Osteocyte (in vitro differentiated cells): ENCODE data around the gene KLF13. TPM values are rescaled to one million over a fixed set of nuclear protein-coding genes. Genes with fewer than 3 reads are reported as not detected.
A peak's percentile ranks its signal among the peaks of the same experiment; 100 is the strongest.

ENCODE experiments used
- DNase-seq: peaks from one replicate; pipeline ENCODE4 v3.0.0; 2021; ENCODE audit warnings: mixed read lengths; ENCODE audit not compliant: unreplicated experiment; ENCODE audit errors: extremely low spot score
- H3K27ac Mint-ChIP-seq: one replicate; pipeline ENCODE4 v1.8.0; 2021; ENCODE audit warnings: mild to moderate bottlenecking, mixed read lengths; ENCODE audit not compliant: unreplicated experiment
- H3K27me3 Mint-ChIP-seq: one replicate; pipeline ENCODE4 v1.8.0; 2021; ENCODE audit warnings: mixed read lengths; ENCODE audit not compliant: unreplicated experiment
- H3K36me3 Mint-ChIP-seq: one replicate; pipeline ENCODE4 v1.8.0; 2021; ENCODE audit warnings: mixed read lengths; ENCODE audit not compliant: unreplicated experiment
- H3K4me1 Mint-ChIP-seq: one replicate; pipeline ENCODE4 v1.8.0; 2021; ENCODE audit warnings: mixed read lengths; ENCODE audit not compliant: unreplicated experiment
- H3K4me3 Mint-ChIP-seq: one replicate; pipeline ENCODE4 v1.8.0; 2021; ENCODE audit warnings: mild to moderate bottlenecking, moderate library complexity, mixed read lengths; ENCODE audit not compliant: unreplicated experiment
- H3K9me3 Mint-ChIP-seq: one replicate; pipeline ENCODE4 v1.8.0; 2021; ENCODE audit warnings: mixed read lengths; ENCODE audit not compliant: unreplicated experiment
- total RNA-seq: library from RNA; stranded (reverse); gene quantifications from 2 replicates; pipeline ENCODE4 v1.2.1, GENCODE V29; 2021
- TF ChIP-seq, protein P1 (sequence below): fragments of 200-600 bp; sonication (generic); IDR thresholded peaks from 2 replicates; pipeline ENCODE4 v1.5.0; 2021; ENCODE audit warnings: antibody characterized with exemption, mild to moderate bottlenecking, moderate library complexity

KLF13 gene
- total RNA-seq, 1 donor from 2014 or later, result 54.5 TPM

DNA sequence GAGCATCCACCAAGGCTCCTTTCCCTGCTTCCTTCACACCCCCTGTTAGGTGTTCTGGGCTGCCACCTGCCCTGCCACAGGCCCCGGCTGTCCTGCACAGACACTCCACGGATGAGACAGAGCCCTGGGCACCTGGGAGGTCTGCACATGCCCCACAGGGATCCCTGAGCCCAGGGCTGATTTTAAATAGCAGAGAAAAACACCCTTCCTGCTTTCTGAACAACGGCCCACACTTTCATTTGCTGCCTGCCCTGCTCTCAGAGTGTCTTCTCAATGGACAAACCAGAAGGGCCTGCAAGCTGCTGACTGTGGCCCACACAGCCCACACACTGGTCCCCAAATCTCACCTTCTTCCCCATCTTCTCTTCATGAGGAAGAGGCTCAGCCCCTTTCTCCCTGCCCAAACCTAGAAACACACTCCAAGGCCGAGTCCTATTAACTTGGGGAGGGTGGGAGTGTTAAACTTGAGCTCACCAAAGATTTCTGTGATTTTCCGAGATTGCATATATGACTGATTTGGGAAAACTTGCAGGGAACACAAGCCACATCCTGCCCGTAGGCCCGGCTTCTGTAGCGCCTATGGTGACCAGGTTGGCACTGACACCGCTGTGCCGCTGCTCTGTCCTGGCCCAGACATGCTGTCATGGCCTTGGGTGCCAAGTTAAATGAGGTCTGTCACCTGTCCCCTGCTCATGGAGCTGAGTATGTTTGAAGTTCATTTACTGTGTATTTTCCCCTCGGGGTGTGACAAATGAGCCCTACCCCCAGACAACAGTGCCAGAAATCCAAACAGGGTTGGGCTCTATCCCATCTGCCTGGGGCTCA lies 47.2 kb upstream of the KLF13 start:
- no peak overlapping the region for H3K4me3 Mint-ChIP-seq
- TF ChIP-seq, protein P1, sequence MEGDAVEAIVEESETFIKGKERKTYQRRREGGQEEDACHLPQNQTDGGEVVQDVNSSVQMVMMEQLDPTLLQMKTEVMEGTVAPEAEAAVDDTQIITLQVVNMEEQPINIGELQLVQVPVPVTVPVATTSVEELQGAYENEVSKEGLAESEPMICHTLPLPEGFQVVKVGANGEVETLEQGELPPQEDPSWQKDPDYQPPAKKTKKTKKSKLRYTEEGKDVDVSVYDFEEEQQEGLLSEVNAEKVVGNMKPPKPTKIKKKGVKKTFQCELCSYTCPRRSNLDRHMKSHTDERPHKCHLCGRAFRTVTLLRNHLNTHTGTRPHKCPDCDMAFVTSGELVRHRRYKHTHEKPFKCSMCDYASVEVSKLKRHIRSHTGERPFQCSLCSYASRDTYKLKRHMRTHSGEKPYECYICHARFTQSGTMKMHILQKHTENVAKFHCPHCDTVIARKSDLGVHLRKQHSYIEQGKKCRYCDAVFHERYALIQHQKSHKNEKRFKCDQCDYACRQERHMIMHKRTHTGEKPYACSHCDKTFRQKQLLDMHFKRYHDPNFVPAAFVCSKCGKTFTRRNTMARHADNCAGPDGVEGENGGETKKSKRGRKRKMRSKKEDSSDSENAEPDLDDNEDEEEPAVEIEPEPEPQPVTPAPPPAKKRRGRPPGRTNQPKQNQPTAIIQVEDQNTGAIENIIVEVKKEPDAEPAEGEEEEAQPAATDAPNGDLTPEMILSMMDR, result no peak
- peak; percentile 67 for DNase-seq

DNA sequence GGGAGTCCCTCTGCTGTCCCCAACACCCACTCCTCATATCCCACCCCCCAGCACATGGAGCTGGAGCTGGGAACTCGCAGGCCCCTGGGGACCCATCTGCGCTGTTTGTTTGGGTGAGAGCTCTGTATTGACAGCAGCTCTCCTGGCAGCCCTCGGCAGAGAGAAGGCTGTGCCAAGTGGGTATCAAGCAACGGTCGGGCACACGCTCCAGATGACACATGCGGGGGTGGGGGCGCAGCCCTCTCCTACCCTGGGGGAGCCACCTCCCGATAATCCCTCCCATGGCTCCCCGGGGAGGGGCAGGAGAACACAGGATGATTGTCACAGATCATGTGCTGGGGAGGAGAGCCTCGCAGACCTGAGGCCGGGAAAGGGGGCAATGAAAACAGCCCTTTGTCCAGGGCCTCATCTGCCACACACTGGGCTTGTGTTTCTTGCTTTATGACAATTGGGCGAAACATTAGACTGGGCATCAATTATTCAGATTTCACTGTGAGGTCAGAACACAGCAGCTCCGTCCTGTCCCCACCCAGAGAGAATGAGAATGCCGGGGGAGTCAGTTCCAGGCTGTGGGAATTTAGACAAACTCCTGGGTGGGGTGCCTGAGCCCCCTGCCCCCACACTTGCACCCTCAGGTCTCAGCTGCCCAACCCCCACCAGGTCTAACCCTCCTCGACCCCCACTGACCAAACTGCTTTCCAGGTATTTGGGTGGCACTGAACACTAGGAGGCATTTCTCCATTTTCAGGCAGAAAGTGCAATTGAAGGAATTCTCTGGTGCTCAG lies 46.4 kb upstream of the KLF13 start:
- H3K4me3 Mint-ChIP-seq, result no peak overlapping the region

More for the DNA sequence above, 47.2 kb upstream of the KLF13 start:
- H3K36me3 Mint-ChIP-seq, result no peaks in the 10 kb centered on the region
- H3K4me1 Mint-ChIP-seq, result peaks cover 25% of the 10 kb centered on the region
- no peak overlapping the region for H3K27ac Mint-ChIP-seq
- no peaks in the 10 kb centered on the region for H3K9me3 Mint-ChIP-seq
- H3K27me3 Mint-ChIP-seq, result peaks cover 34% of the 10 kb centered on the region

DNA sequence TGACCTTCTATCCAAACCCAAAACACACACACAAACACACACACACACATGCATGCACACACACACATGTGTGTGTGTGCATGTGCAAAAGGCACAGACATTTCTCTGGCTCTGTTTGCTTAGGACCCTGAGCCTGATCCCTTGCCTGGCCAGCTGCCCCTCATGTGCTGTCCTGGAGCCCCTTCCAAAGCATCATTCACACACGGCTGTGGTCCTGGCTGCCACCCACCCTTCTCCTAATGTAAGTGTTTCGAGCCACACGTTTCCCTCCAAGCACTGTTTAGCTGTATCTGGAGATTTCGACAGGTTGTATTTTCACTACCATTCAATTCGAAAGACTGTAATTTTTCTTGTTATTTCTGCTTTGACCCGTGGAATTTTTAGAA lies 45.8 kb upstream of the KLF13 start:
- H3K9me3 Mint-ChIP-seq, result no peaks in the 10 kb centered on the region
- H3K4me3 Mint-ChIP-seq, result no peak overlapping the region
- H3K27ac Mint-ChIP-seq, result no peak overlapping the region

More for the DNA sequence above, 46.4 kb upstream of the KLF13 start:
- DNase-seq, result peak; percentile 73
- H3K4me1 Mint-ChIP-seq, result peaks cover 18% of the 10 kb centered on the region
- H3K27ac Mint-ChIP-seq, result no peak overlapping the region
- H3K9me3 Mint-ChIP-seq, result no peaks in the 10 kb centered on the region
- peaks cover 37% of the 10 kb centered on the region for H3K27me3 Mint-ChIP-seq
- no peaks in the 10 kb centered on the region for H3K36me3 Mint-ChIP-seq
- TF ChIP-seq, protein P1, result no peak

DNA sequence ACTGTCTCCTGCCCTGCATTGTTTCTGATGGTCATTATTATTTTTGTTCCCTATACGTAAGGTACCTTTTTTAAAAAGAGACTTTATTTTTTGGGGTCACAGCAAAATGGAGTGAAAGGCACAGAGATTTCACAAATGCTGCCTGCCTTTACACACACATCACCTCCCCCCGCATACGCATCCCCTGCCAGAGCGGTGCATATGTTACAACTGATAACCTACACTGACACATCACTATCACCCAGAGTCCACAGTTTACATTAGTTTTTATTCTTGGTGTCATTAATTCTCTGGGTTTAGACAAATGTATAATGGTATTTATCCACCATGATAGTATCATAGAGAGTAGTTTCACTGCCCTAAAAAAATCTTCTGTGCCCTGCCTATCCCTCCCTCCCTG lies 43.6 kb upstream of the KLF13 start:
- no peak overlapping the region for H3K4me3 Mint-ChIP-seq
- H3K27me3 Mint-ChIP-seq, result peaks cover 58% of the 10 kb centered on the region
- peaks cover 18% of the 10 kb centered on the region for H3K4me1 Mint-ChIP-seq
- TF ChIP-seq, protein P1, result no peak
- H3K9me3 Mint-ChIP-seq, result peaks cover 12% of the 10 kb centered on the region
- H3K36me3 Mint-ChIP-seq, result no peaks in the 10 kb centered on the region
- no peak for DNase-seq
- no peak overlapping the region for H3K27ac Mint-ChIP-seq

More for the DNA sequence above, 45.8 kb upstream of the KLF13 start:
- DNase-seq, result peak; percentile 46
- H3K27me3 Mint-ChIP-seq, result peaks cover 41% of the 10 kb centered on the region
- no peaks in the 10 kb centered on the region for H3K36me3 Mint-ChIP-seq
- H3K4me1 Mint-ChIP-seq, result peaks cover 18% of the 10 kb centered on the region
- TF ChIP-seq, protein P1, result no peak

DNA sequence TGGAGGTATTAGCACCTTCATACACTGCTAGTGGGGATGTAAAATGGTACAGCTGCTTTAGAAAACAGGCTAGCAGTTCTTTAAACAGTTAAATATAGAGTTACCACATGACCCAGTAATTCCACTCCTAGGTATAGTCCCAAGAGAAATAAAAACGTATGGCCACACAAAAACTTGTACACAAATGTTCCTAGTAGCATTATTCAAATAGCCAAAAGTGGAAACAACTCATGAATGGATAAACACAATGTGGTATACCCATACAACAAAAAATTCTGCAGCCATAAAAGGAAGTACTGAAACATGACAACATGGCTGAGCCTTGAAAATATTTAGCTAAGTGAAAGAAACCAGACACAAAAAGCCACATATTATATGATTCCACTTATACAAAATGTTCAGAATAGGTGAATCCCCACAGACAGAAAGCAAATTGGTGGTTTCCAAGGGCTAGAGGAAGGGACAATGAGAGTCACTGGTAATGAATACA lies 40.8 kb upstream of the KLF13 start:
- TF ChIP-seq, protein P1, result no peak
- H3K4me1 Mint-ChIP-seq, result no peaks in the 10 kb centered on the region
- H3K36me3 Mint-ChIP-seq, result no peaks in the 10 kb centered on the region
- DNase-seq, result no peak
- no peak overlapping the region for H3K4me3 Mint-ChIP-seq
- H3K27me3 Mint-ChIP-seq, result peaks cover 78% of the 10 kb centered on the region
- peaks cover 15% of the 10 kb centered on the region for H3K9me3 Mint-ChIP-seq
- H3K27ac Mint-ChIP-seq, result no peak overlapping the region
